ENCODE data around the gene SFTA2.

DNA sequence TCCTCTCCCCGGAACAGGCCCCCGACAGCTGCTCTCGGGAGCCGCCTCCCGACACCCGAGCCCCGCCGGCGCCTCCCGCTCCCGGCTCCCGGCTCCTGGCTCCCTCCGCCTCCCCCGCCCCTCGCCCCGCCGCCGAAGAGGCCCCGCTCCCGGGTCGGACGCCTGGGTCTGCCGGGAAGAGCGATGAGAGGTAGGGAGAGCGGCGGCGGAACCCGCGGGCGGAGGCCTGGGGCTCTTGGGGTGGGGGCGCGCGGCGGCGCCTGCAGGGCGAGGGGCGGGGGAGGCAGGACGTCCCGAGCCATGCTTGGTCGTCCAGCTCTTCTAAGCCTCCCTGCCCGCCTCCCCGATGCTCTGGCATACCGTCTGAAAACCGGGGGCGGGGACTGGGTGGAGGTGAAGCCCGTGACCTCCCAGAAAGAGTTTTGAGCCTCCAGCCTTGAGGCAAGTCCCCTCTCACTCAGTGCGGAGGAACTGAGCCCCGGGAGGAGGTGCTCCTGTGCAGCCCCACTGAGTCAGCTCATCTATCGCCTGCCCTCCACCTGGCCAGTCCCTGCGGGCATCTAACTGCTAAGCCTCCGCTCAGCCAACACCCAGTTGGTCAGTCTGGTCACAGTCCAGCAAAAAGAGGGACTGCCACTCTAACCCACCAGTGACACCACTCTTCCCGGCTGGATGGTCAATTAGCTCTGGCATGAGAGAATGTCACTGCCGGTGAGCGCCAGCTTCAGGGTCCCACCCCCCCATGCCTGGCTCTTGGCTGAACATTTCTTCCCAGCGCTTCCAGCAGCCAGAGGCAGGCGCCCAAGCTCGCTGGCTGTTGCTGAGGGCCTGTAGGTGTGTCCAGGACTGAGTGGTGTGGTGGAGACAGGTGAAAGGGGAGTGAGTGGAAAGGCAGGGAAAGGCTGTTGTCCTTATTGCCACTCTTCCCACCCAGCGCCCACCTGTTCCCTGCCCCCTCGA, 47.2 kb downstream of the SFTA2 start:
- no peak for TF ChIP-seq POLR2A (IDR thresholded peaks at IDR 0.05)
- TF ChIP-seq, protein P1, sequence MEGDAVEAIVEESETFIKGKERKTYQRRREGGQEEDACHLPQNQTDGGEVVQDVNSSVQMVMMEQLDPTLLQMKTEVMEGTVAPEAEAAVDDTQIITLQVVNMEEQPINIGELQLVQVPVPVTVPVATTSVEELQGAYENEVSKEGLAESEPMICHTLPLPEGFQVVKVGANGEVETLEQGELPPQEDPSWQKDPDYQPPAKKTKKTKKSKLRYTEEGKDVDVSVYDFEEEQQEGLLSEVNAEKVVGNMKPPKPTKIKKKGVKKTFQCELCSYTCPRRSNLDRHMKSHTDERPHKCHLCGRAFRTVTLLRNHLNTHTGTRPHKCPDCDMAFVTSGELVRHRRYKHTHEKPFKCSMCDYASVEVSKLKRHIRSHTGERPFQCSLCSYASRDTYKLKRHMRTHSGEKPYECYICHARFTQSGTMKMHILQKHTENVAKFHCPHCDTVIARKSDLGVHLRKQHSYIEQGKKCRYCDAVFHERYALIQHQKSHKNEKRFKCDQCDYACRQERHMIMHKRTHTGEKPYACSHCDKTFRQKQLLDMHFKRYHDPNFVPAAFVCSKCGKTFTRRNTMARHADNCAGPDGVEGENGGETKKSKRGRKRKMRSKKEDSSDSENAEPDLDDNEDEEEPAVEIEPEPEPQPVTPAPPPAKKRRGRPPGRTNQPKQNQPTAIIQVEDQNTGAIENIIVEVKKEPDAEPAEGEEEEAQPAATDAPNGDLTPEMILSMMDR (IDR thresholded peaks at IDR 0.05), result no peak

All from uterus (tissue), 2 donors.